Measurements from ENCODE around the gene LRRC4C.

The LRRC4C gene

GRCh38 chr11:40722179-40722795 is 737.2 kb downstream of the LRRC4C start:
- no peak for DNase-seq (ENCODE audit: low spot score)
- FAIRE-seq, result no peak

- no peak for DNase-seq (ENCODE audit: low spot score)
- FAIRE-seq, result no peak
Observed at GRCh38 chr11:40716344-40717130, 742.9 kb downstream of the LRRC4C start.

GRCh38 chr11:40713083-40713482 is 746.4 kb downstream of the LRRC4C start:
- no peak for DNase-seq (ENCODE audit: low spot score)
- no peak for FAIRE-seq

- no peak for FAIRE-seq
- DNase-seq (ENCODE audit: low spot score), result no peak
Observed at GRCh38 chr11:40701027-40701426, 758.4 kb downstream of the LRRC4C start.

- FAIRE-seq (no peak), DNase-seq (ENCODE audit: low spot score) (no peak)
Observed at GRCh38 chr11:40689823-40690222, 769.6 kb downstream of the LRRC4C start.

- no peak for FAIRE-seq
Observed at GRCh38 chr11:40688369-40688768, 771.1 kb downstream of the LRRC4C start.

GRCh38 chr11:40686765-40687164 is 772.7 kb downstream of the LRRC4C start:
- DNase-seq (ENCODE audit: low spot score) (no peak), FAIRE-seq (no peak)

More at GRCh38 chr11:40688369-40688768, 771.1 kb downstream of the LRRC4C start:
- DNase-seq (ENCODE audit: low spot score), result no peak

- FAIRE-seq (no peak), DNase-seq (ENCODE audit: low spot score) (no peak)
Observed at GRCh38 chr11:40683010-40683409, 776.4 kb downstream of the LRRC4C start.

GRCh38 chr11:40679276-40679675 is 780.2 kb downstream of the LRRC4C start:
- FAIRE-seq, result no peak
- DNase-seq (ENCODE audit: low spot score), result no peak

- FAIRE-seq (no peak), DNase-seq (ENCODE audit: low spot score) (peak; percentile 29)
Observed at GRCh38 chr11:40647295-40647694, 812.2 kb downstream of the LRRC4C start.

GRCh38 chr11:40642284-40642683 is 817.2 kb downstream of the LRRC4C start:
- no peak for FAIRE-seq
- no peak for DNase-seq (ENCODE audit: low spot score)

- FAIRE-seq (no peak), DNase-seq (ENCODE audit: low spot score) (no peak)
Observed at GRCh38 chr11:40619654-40620053, 839.8 kb downstream of the LRRC4C start.

- FAIRE-seq (no peak), DNase-seq (ENCODE audit: low spot score) (no peak)
Observed at GRCh38 chr11:40606800-40607199, 852.7 kb downstream of the LRRC4C start.

GRCh38 chr11:40602866-40603552 is 856.4 kb downstream of the LRRC4C start:
- FAIRE-seq, result peak; percentile 73
- DNase-seq (ENCODE audit: low spot score), result peak; percentile 86

- DNase-seq (ENCODE audit: low spot score) (no peak), FAIRE-seq (no peak)
Observed at GRCh38 chr11:40597546-40598113, 861.8 kb downstream of the LRRC4C start.

- no peak for DNase-seq (ENCODE audit: low spot score)
- FAIRE-seq, result no peak
Observed at GRCh38 chr11:40573254-40573891, 886.1 kb downstream of the LRRC4C start.

GRCh38 chr11:40569947-40570531 is 889.4 kb downstream of the LRRC4C start:
- DNase-seq (ENCODE audit: low spot score) (no peak), FAIRE-seq (no peak)

- FAIRE-seq (no peak), DNase-seq (ENCODE audit: low spot score) (no peak)
Observed at GRCh38 chr11:40567392-40567791, 892.1 kb downstream of the LRRC4C start.

- FAIRE-seq, result no peak
Observed at GRCh38 chr11:40544162-40544561, 915.3 kb downstream of the LRRC4C start.

GRCh38 chr11:40542821-40543220 is 916.6 kb downstream of the LRRC4C start:
- DNase-seq (ENCODE audit: low spot score) (no peak), FAIRE-seq (no peak)

More at GRCh38 chr11:40544162-40544561, 915.3 kb downstream of the LRRC4C start:
- DNase-seq (ENCODE audit: low spot score), result no peak

- no peak for DNase-seq (ENCODE audit: low spot score)
- FAIRE-seq, result no peak
Observed at GRCh38 chr11:40537734-40538133, 921.7 kb downstream of the LRRC4C start.
